HG02678 (cell line): Measurements from ENCODE around the gene MTCL1.

Source experiments
- ATAC-seq: cut with Tn5 transposase; IDR thresholded peaks from one replicate; pipeline ENCODE4 v1.9.1; 2021; ENCODE audit warnings: mild to moderate bottlenecking, moderate library complexity; ENCODE audit not compliant: unreplicated experiment

The MTCL1 gene

DNA sequence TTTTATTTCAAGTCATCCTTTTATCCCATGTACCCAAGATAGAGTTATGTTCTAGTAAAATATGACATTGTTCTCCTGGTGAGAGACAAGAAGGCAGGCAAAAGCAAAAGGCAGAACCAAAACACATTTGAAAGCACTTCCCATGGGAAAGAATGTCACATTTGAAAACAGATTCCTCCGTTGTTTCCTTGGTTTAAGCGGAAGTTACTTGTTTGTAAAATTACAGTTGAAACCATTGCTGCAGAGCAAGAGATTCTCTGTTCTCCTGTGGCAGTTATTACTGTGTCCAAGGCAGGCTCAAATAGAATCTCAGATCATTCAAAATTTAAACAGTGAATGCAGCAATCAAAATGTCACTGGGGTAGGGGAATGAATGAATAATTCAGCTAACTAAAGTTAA lies 149.6 kb downstream of the MTCL1 start:
- no peak for ATAC-seq

DNA sequence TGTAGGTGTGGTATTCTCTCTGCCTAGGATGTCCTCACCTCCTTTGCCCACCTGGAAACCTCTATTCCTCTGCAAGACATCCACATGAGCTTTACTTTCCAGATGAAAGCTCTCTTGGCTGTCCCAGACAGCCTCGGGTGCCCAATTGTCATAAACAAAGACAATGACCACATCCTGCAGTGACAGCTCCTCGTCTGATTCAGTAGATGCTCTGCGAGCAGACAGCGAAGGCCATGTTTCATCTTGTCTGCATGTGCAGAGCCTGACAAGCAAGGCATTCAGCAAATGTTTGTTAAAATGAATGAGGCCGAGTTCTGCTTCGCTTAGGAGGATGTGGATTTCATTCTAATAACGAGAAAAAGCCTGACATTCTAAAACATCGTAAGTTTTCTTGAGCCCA lies 150.9 kb downstream of the MTCL1 start:
- ATAC-seq: no peak

- no peak for ATAC-seq
Measured at GRCh38 chr18:8856769-8857393, 151.5 kb downstream of the MTCL1 start.

- no peak for ATAC-seq
Measured at GRCh38 chr18:8857806-8858205, 152.4 kb downstream of the MTCL1 start.

- no peak for ATAC-seq
Measured at GRCh38 chr18:8858888-8859511, 153.6 kb downstream of the MTCL1 start.

DNA sequence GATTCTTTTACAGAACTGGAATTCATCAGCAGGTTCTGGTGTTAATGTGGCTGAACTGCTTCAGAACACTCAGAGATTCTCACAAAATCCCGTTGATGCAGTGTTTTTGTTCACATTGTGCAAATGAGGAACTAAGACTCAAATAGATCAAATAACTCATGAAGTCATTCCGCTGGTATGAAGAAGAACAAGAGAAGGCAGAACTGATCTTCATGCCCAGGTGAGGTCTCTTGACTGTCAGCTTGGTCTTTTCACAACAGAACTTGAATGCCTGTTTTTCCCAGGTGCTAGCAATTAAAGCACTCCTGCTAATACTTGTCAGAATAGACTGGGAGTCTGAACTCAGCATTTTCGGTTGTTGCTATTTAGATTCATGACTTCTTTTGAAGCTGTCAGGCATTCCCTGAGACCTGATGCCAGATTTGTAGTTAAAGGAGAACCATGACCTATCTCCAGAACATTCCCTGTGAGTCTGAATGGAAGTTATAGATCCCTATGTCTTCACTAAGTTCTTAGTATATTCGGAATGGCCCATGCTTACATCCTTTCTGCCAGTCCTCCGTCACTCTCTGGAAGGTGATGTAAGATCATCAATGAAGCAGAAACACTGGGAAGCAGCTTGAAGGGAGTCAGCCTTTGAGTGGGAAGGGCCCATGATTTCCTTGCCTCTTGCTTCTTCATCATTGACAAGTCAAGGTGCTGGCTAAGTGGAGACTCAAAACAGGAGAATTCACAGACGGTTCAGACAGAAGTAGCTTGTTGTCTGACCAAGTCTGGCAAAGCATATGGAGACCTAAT lies 155.7 kb downstream of the MTCL1 start:
- no peak for ATAC-seq

- no peak for ATAC-seq
Measured at GRCh38 chr18:8863427-8863826, 158.1 kb downstream of the MTCL1 start.

DNA sequence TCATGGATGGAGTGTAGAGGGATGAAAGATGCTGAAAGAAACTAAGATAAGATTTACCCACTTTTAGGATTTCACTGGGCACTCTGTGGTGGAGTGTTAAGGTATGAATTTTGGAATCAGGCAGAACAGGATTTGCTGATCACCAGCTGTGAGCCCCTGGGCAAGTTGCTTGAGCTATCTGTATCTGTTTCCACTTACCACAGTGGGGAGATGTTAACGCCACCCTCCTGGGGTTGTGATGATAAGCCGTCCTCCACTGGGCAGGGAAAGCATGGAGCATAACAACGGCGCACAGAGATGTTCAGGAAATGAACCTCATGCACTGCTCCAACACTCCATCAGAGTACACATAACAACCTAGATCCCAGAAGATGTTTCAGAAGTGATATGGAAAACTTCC lies 160.6 kb downstream of the MTCL1 start:
- ATAC-seq: no peak

DNA sequence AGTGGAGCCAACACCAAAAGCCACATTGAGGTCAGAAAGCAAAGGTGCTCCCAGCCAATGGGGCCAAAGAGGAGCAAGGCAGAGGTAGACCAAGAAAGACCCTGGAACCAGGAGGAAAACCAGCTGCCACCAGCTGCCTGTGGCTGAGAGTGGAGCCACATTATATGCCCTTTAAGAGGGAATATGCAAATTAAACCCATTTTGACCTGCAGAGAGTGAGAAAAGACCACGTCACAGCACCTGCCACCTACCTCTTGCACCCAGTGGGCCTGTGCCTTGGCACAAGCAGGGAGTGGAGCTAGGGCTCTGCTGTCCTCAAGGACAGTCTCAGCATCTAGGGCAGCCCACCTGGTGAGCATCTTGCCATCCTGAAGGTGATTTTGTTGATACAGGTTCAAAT lies 161.3 kb downstream of the MTCL1 start:
- no peak for ATAC-seq

- no peak for ATAC-seq
Measured at GRCh38 chr18:8868276-8868675, 162.9 kb downstream of the MTCL1 start.

DNA sequence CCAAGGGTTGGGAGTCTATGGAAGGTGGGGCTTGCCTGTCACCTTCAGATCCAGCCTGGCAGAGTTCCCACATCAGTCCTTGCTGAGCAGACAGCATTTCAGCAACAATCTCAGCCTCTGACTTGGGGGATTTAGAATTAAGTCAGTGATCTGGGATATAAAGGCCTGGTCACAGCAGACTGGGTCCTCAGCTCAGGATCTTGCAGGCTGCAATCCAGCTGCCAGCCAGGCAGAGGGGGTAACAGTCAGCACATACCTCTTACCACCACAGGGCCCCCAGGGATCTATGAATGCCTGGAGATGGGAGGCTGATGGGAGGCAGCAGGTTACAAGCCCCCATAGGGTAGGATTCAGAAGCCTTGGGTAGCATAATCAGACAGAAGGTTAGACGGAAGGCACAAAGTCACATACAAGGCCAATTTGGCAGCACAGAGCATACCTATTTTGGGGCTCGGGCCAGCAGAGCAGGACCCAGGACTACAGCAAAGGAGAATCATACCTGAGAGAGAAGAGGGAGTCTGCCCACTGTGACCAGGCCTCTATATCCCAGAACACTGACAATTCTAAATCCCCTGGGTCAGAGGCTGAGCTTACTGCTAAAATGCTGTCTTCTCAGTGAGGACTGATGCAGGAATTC lies 163.5 kb downstream of the MTCL1 start:
- ATAC-seq: no peak

DNA sequence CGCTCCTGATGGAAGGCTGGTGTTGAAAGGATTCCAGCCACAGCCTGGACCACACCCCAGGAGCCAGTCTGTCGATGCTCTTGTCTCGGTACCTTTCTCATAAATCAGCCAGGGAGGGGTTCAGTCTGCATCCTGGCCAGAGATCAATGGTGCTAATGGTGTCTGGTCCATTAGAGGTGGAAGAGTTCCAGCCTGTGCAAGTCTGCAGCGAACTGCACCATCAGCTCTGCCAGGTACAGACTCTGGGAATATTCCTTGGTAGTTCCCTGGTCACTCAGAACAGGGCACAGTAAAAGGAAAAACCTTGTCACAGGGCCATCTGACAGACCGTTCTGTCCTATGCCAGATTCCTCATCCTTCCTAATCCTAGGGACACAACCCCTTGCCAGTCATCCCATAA lies 164.3 kb downstream of the MTCL1 start:
- ATAC-seq: no peak

DNA sequence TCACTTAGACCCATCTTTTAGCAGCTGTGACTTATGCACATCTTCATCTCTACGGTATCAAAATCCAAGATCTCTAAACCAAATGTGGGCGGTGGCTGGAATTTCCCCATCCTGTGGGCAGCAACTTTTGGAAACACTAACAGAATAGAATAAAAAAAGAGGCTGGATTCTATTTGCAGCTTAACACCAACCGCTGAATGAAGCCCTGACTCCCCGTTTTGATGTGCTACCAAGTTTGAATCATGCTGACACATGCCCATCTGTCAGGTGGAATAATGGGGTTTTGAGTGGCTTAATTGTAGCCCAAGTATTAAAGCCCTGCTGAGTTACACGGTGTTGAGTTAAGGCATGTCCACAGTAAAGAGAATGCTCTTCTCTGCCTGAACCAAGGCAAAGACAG lies 165.2 kb downstream of the MTCL1 start:
- ATAC-seq: no peak

DNA sequence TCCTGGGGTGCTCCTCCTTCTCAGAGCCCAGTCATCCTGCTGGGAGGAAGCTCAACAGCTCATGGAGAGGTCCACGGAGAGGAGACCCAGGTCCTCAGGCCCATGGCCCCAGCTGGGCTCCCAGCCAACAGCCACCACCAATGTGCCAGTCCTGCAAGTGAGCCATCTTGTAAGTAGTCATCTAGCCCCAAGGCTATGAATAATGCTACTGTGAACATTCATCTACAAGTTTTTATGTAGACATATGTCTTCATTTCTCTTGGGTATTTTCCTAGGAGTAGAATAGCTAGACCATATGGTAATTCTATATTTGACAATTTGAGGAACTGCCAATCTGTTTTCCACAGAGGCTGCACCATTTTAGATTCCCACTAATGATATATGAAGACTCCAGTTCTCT lies 166.1 kb downstream of the MTCL1 start:
- no peak for ATAC-seq

GRCh38 chr18:8874872-8875271 lies 169.5 kb downstream of the MTCL1 start:
- no peak for ATAC-seq

- no peak for ATAC-seq
Measured at GRCh38 chr18:8876887-8877286, 171.5 kb downstream of the MTCL1 start.

- no peak for ATAC-seq
Measured at GRCh38 chr18:8881103-8881502, 175.7 kb downstream of the MTCL1 start.
